GM06990 (cell line): ENCODE results near the gene RIMBP2.

ENCODE experiments used
- DNase-seq: peaks from one replicate; pipeline ENCODE4 v3.0.0-alpha.2; 2011; ENCODE audit not compliant: insufficient read length; ENCODE audit errors: extremely low read depth
- H3K27me3 ChIP-seq: replicated peaks from 2 replicates; pipeline ENCODE4 v1.6.0; 2011; ENCODE audit warnings: low read length; ENCODE audit not compliant: control insufficient read depth, insufficient read depth
- H3K36me3 ChIP-seq: 2 replicates; pipeline ENCODE4 v1.5.1; 2011; ENCODE audit warnings: low read length; ENCODE audit not compliant: control insufficient read depth, insufficient read depth
- H3K4me3 ChIP-seq: replicated peaks from 2 replicates; pipeline ENCODE4 v1.5.1; 2011; ENCODE audit warnings: low read depth, mild to moderate bottlenecking, control low read depth, low read length
- CTCF ChIP-seq: IDR thresholded peaks from 2 replicates; pipeline ENCODE4 v1.5.1; 2011; ENCODE audit warnings: low read length, control low read depth, mild to moderate bottlenecking, inconsistent platforms; ENCODE audit not compliant: insufficient read depth, poor library complexity, severe bottlenecking

The RIMBP2 gene

GRCh38 chr12:130625201-130625600, 90.9 kb downstream of the RIMBP2 start:
- no peaks in the 10 kb centered on the region for H3K36me3 ChIP-seq
- TF ChIP-seq CTCF, result no peak
- H3K4me3 ChIP-seq, result no peak overlapping the region
- no peak for DNase-seq
- no peaks in the 10 kb centered on the region for H3K27me3 ChIP-seq

- TF ChIP-seq CTCF, result no peak
- no peaks in the 10 kb centered on the region for H3K36me3 ChIP-seq
- no peak overlapping the region for H3K4me3 ChIP-seq
- DNase-seq, result no peak
- no peaks in the 10 kb centered on the region for H3K27me3 ChIP-seq
Observed at GRCh38 chr12:130622803-130623202, 93.3 kb downstream of the RIMBP2 start.

- TF ChIP-seq CTCF, result no peak
Observed at GRCh38 chr12:130621696-130622298, 94.3 kb downstream of the RIMBP2 start.

GRCh38 chr12:130620756-130621155, 95.3 kb downstream of the RIMBP2 start:
- no peak for TF ChIP-seq CTCF
- DNase-seq, result no peak
- Histone ChIP-seq H3K4me3 (no peak overlapping the region), H3K36me3 (no peaks in the 10 kb centered on the region), H3K27me3 (no peaks in the 10 kb centered on the region)

More at GRCh38 chr12:130621696-130622298, 94.3 kb downstream of the RIMBP2 start:
- no peak for DNase-seq
- H3K36me3 ChIP-seq, result no peaks in the 10 kb centered on the region
- no peaks in the 10 kb centered on the region for H3K27me3 ChIP-seq
- no peak overlapping the region for H3K4me3 ChIP-seq

GRCh38 chr12:130620281-130620680, 95.8 kb downstream of the RIMBP2 start:
- H3K4me3 ChIP-seq, result no peak overlapping the region
- H3K27me3 ChIP-seq, result no peaks in the 10 kb centered on the region
- no peak for TF ChIP-seq CTCF
- no peaks in the 10 kb centered on the region for H3K36me3 ChIP-seq
- no peak for DNase-seq
